Testis (tissue), 2 donors: ENCODE results near the gene SNTA1.

Experiments used
- POLR2A ChIP-seq: fragments of 450-650 bp; IDR thresholded peaks from one replicate; pipeline ENCODE4 v1.6.1; 2017; ENCODE audit warnings: antibody characterized with exemption, mild to moderate bottlenecking, moderate library complexity
- TF ChIP-seq, protein P1 (sequence below), 3 experiments: fragments of 450-650 bp in 2 of 3; fragments of 200-600 bp in 1 of 3; sonication (generic) in 1 of 3; IDR thresholded peaks; one replicate each; pipeline ENCODE4 v1.5.1; 2016 to 2019; ENCODE audit warnings: antibody characterized with exemption in 3 of 3, mild to moderate bottlenecking in 2 of 3, moderate library complexity in 1 of 3

DNA sequence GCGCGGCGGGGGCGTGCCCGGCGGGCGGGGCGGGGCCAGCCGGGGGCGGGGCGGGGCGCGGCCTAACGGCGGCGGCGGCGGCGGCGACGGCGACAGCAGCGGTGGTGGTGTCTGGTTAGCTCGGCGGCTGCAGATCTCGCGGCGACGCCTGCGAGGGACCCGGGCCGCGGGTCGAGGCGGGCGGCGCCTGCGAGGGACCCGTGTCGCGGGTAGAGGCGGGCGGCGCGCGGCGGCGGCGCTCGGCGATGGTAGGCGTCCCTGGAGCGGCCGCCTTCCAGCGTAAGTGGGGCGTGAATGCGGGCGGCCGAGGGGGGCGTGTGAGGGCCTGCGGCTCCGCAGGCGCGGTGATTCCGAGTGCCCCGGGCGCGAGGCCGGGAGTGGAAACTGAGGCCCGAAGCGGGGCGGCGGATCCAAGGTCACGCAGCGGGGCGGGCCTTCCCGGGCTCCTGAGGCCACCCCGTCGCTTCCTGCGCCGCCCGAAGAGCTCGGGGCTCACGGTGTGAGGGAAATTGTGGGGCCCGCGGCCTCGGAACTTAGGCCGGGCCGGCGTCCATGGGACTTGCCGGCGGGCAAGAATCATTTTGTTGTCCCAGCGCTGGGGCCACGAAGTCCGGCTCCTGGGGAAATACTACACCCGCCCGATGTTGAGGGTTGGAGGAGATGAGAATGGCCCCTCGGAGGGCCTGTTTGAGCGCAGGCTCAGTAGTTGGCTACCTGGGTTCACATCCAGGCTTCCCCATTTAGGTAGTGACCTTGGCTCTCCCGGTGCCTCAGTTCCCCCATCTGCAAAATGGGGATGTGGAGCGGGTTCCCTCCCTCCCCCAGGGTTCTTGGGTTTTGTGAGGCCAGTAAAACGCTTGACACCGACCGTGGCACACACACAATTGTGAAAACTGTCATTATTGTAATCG is 46.7 kb upstream of the SNTA1 start, which contains the start of gene CBFA2T2:
- TF ChIP-seq POLR2A: no peak
- TF ChIP-seq, protein P1, sequence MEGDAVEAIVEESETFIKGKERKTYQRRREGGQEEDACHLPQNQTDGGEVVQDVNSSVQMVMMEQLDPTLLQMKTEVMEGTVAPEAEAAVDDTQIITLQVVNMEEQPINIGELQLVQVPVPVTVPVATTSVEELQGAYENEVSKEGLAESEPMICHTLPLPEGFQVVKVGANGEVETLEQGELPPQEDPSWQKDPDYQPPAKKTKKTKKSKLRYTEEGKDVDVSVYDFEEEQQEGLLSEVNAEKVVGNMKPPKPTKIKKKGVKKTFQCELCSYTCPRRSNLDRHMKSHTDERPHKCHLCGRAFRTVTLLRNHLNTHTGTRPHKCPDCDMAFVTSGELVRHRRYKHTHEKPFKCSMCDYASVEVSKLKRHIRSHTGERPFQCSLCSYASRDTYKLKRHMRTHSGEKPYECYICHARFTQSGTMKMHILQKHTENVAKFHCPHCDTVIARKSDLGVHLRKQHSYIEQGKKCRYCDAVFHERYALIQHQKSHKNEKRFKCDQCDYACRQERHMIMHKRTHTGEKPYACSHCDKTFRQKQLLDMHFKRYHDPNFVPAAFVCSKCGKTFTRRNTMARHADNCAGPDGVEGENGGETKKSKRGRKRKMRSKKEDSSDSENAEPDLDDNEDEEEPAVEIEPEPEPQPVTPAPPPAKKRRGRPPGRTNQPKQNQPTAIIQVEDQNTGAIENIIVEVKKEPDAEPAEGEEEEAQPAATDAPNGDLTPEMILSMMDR (IDR thresholded peaks at IDR 0.05): no peak
